ENCODE data around the gene CLCF1. TPM values are rescaled to one million over a fixed set of nuclear protein-coding genes. Genes with fewer than 3 reads are reported as not detected.

CLCF1 gene
- total and polyA plus RNA-seq, 10 of the 15 experiments (the other 5 are each of a cell fraction or from before 2014, with no cell fraction given), result 0.16 to 2.1 (median 0.63) TPM; not detected in 1

- intact Hi-C loops (cut with micrococcal nuclease; ENCODE audit: unreplicated experiment) (no loop called here), in situ Hi-C loops (cut with MboI) (loop anchor here (5.0 kb wide), 1 partner anchor 35 kb away; the partner anchor contains the start of gene POLD4)
- Histone ChIP-seq H2AFZ (ENCODE audit: control insufficient read depth, low read depth, low read length) (no peak overlapping the region), H3K4me2 (ENCODE audit: control insufficient read depth, insufficient read depth) (no peak overlapping the region), H3K4me1 (ENCODE audit: control insufficient read depth, insufficient read depth, low read length) (peaks cover 8% of the 10 kb centered on the region), H3K9me3 (replicated peaks; ENCODE audit: control insufficient read depth, insufficient read depth, low read length) (no peaks in the 10 kb centered on the region), H3K4me3 (no peak overlapping the region), H3K9ac (ENCODE audit: control insufficient read depth, insufficient read depth, low read length) (no peak overlapping the region), H3K27ac (ENCODE audit: control insufficient read depth, insufficient read depth) (no peak overlapping the region), H3K27me3 (replicated peaks in 1 of 2; ENCODE audit: control insufficient read depth in 2 of 2, insufficient read depth in 2 of 2, low read length in 1 of 2) (peaks cover 0 to 3% of the 10 kb centered on the region in 2 experiments; a peak in 2 of 4 replicates), H3K36me3 (ENCODE audit: control insufficient read depth in 2 of 2, insufficient read depth in 2 of 2, low read length in 1 of 2) (no peaks in the 10 kb centered on the region), H4K20me1 (ENCODE audit: control insufficient read depth, insufficient read depth) (no peaks in the 10 kb centered on the region), H3K79me2 (ENCODE audit: control insufficient read depth, insufficient read depth, low read length) (peaks cover 10% of the 10 kb centered on the region)
- CTCF ChIA-PET, result interaction anchor here (0.6 to 25.5 kb wide), 7 partner anchors 20 to 121 kb away, joined by 3 to 1301 read pairs (median 4); partner anchors contain the start of genes CDK2AP2, CLCF1 and POLD4
- DNase-seq (ENCODE audit: low read depth, low spot score) (no peak), ATAC-seq (no peak), FAIRE-seq (no peak)
- TF ChIP-seq NRF1 (conservative IDR thresholded peaks at IDR 0.05; ENCODE audit: low read depth, low read length) (no peak), BCL11A (IDR thresholded peaks at IDR 0.05; ENCODE audit: low read depth, low read length) (no peak)
- POLR2A ChIA-PET, result interaction anchor here (0.6 to 2.2 kb wide), 6 partner anchors 15 to 305 kb away, joined by 3 to 8 read pairs (median 4); partner anchors contain the start of gene POLD4
- SMC1A ChIA-PET (ENCODE audit: uncharacterized antibody, unreplicated experiment), result interaction anchor here (0.9 to 21.3 kb wide), 5 partner anchors 14 to 84 kb away, joined by 3 to 646 read pairs (median 6); partner anchors contain the start of gene POLD4
- no TSS peak for BruUV-seq (replicated peaks)
- RAD21 ChIA-PET (ENCODE audit: unreplicated experiment), result interaction anchor here (0.7 to 15.0 kb wide), 8 partner anchors 9 to 213 kb away, joined by 3 to 525 read pairs (median 4); partner anchors contain the start of genes PITPNM1, POLD4 and PPP1CA
- WGBS (ENCODE audit: insufficient coverage, insufficient replicate concordance, low lambda C conversion rate, missing lambda C conversion rate), result 23% methylated on average over 9 of the region's 9 CpGs
Measured at GRCh38 chr11:67387069-67387468, 13.7 kb upstream of the CLCF1 start.

GRCh38 chr11:67384851-67385366 lies 11.5 kb upstream of the CLCF1 start:
- FAIRE-seq (no peak), DNase-seq (ENCODE audit: low read depth, low spot score) (no peak), ATAC-seq (no peak)
- Histone ChIP-seq H3K9me3 (replicated peaks; ENCODE audit: control insufficient read depth, insufficient read depth, low read length) (no peaks in the 10 kb centered on the region), H3K36me3 (ENCODE audit: control insufficient read depth in 2 of 2, insufficient read depth in 2 of 2, low read length in 1 of 2) (no peaks in the 10 kb centered on the region), H3K27ac (ENCODE audit: control insufficient read depth, insufficient read depth) (no peak overlapping the region), H3K9ac (ENCODE audit: control insufficient read depth, insufficient read depth, low read length) (no peak overlapping the region), H3K79me2 (ENCODE audit: control insufficient read depth, insufficient read depth, low read length) (no peaks in the 10 kb centered on the region), H3K4me2 (ENCODE audit: control insufficient read depth, insufficient read depth) (no peak overlapping the region), H2AFZ (ENCODE audit: control insufficient read depth, low read depth, low read length) (no peak overlapping the region), H4K20me1 (ENCODE audit: control insufficient read depth, insufficient read depth) (no peaks in the 10 kb centered on the region), H3K4me3 (no peak overlapping the region), H3K4me1 (ENCODE audit: control insufficient read depth, insufficient read depth, low read length) (peaks cover 19% of the 10 kb centered on the region), H3K27me3 (replicated peaks in 1 of 2; ENCODE audit: control insufficient read depth in 2 of 2, insufficient read depth in 2 of 2, low read length in 1 of 2) (peaks cover 0 to 3% of the 10 kb centered on the region in 2 experiments; a peak in 2 of 4 replicates)
- intact Hi-C loops (cut with micrococcal nuclease; ENCODE audit: unreplicated experiment) (no loop called here), in situ Hi-C loops (cut with MboI) (loop anchor here (5.0 kb wide), 2 partner anchors 33 to 123 kb away; partner anchors contain the start of gene POLD4)
- SMC1A ChIA-PET (ENCODE audit: uncharacterized antibody, unreplicated experiment), result interaction anchor here (10.2 to 21.3 kb wide), 2 partner anchors 29 to 40 kb away, joined by 200 to 646 read pairs; partner anchors contain the start of gene POLD4
- no TSS peak for BruUV-seq (replicated peaks)
- 73% methylated on average over 3 of the region's 3 CpGs for WGBS (ENCODE audit: insufficient coverage, insufficient replicate concordance, low lambda C conversion rate, missing lambda C conversion rate)
- RAD21 ChIA-PET (ENCODE audit: unreplicated experiment), result interaction anchor here (0.8 to 15.0 kb wide), 3 partner anchors 23 to 39 kb away, joined by 3 to 525 read pairs (median 17); partner anchors contain the start of gene POLD4
- POLR2A ChIA-PET, result interaction anchor here (1.0 kb wide), 1 partner anchor 34 kb away, joined by 3 read pairs; no protein-coding TSS in a partner anchor
- CTCF ChIA-PET, result interaction anchor here (1.1 to 25.5 kb wide), 5 partner anchors 23 to 123 kb away, joined by 4 to 1301 read pairs (median 95); partner anchors contain the start of genes CLCF1 and POLD4
- no peak for TF ChIP-seq MTA3 (IDR thresholded peaks at IDR 0.05; ENCODE audit: borderline replicate concordance, low read length)
- TF ChIP-seq BCL3 (IDR thresholded peaks at IDR 0.05; ENCODE audit: borderline replicate concordance, insufficient read depth, low read depth, low read length, poor library complexity, severe bottlenecking), result no peak
- TF ChIP-seq, protein P1, sequence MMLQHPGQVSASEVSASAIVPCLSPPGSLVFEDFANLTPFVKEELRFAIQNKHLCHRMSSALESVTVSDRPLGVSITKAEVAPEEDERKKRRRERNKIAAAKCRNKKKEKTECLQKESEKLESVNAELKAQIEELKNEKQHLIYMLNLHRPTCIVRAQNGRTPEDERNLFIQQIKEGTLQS (IDR thresholded peaks at IDR 0.05; ENCODE audit: borderline replicate concordance, extremely low read depth, low read depth, low read length), result no peak
- TF ChIP-seq ZBED1 (IDR thresholded peaks at IDR 0.05; ENCODE audit: borderline replicate concordance), result no peak
- TF ChIP-seq, protein P2, sequence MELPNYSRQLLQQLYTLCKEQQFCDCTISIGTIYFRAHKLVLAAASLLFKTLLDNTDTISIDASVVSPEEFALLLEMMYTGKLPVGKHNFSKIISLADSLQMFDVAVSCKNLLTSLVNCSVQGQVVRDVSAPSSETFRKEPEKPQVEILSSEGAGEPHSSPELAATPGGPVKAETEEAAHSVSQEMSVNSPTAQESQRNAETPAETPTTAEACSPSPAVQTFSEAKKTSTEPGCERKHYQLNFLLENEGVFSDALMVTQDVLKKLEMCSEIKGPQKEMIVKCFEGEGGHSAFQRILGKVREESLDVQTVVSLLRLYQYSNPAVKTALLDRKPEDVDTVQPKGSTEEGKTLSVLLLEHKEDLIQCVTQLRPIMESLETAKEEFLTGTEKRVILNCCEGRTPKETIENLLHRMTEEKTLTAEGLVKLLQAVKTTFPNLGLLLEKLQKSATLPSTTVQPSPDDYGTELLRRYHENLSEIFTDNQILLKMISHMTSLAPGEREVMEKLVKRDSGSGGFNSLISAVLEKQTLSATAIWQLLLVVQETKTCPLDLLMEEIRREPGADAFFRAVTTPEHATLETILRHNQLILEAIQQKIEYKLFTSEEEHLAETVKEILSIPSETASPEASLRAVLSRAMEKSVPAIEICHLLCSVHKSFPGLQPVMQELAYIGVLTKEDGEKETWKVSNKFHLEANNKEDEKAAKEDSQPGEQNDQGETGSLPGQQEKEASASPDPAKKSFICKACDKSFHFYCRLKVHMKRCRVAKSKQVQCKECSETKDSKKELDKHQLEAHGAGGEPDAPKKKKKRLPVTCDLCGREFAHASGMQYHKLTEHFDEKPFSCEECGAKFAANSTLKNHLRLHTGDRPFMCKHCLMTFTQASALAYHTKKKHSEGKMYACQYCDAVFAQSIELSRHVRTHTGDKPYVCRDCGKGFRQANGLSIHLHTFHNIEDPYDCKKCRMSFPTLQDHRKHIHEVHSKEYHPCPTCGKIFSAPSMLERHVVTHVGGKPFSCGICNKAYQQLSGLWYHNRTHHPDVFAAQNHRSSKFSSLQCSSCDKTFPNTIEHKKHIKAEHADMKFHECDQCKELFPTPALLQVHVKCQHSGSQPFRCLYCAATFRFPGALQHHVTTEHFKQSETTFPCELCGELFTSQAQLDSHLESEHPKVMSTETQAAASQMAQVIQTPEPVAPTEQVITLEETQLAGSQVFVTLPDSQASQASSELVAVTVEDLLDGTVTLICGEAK (IDR thresholded peaks at IDR 0.05; ENCODE audit: borderline replicate concordance), result no peak
- TF ChIP-seq TCF7 (IDR thresholded peaks at IDR 0.05; ENCODE audit: borderline replicate concordance), result no peak
